Breast epithelium (tissue), 3 donors: ENCODE measurements around the gene ZC3H7B.

Experiments
- CTCF ChIP-seq, 3 donors: fragments of 450-650 bp; IDR thresholded peaks; one replicate each; pipeline ENCODE4 v1.5.1; 2016 to 2017; ENCODE audit warnings: antibody characterized with exemption in 3 of 3, mild to moderate bottlenecking in 3 of 3, moderate library complexity in 3 of 3
- POLR2A ChIP-seq: fragments of 450-650 bp; IDR thresholded peaks from one replicate; pipeline ENCODE4 v1.6.1; 2016; ENCODE audit warnings: antibody characterized with exemption, mild to moderate bottlenecking, moderate library complexity

GRCh38 chr22:41380993-41381328 lies 79.6 kb downstream of the ZC3H7B start:
- TF ChIP-seq CTCF (IDR thresholded peaks at IDR 0.05) (no peak), POLR2A (peak; percentile 76)
